HEK293 (cell line): ENCODE results near the gene STRN.

ENCODE experiments used
- CTCF ChIA-PET: fragments of 350-600 bp; formaldehyde crosslinking; extraction: SDS; loops from one replicate; lab custom pipeline; 2021; ENCODE audit warnings: antibody characterized with exemption; lab: Yijun Ruan, JAX
- POLR2A ChIA-PET: fragments of 300-600 bp; formaldehyde crosslinking; extraction: SDS; loops from one replicate; lab custom pipeline; 2020; ENCODE audit warnings: antibody characterized with exemption, inconsistent platforms; lab: Yijun Ruan, JAX
- H3K27ac ChIP-seq: fragments of 200-500 bp; sonication (Bioruptor generic); 2 replicates; pipeline ENCODE4 v1.5.1; 2014; ENCODE audit warnings: low read depth, low read length, control low read depth, inconsistent platforms; ENCODE audit errors: extremely low read depth
- H3K36me3 ChIP-seq, 2 experiments: fragments of 200-500 bp in 1 of 2; sonication (Bioruptor generic) in 1 of 2; 1 replicate in 1 of 2; 2 replicates in 1 of 2; pipeline ENCODE4 v1.5.1; 2014 to 2017; ENCODE audit warnings: inconsistent platforms in 2 of 2, low read length in 2 of 2; ENCODE audit not compliant: control insufficient read depth in 2 of 2, insufficient read depth in 1 of 2
- H3K4me1 ChIP-seq: fragments of 200-500 bp; sonication (Bioruptor generic); 2 replicates; pipeline ENCODE4 v1.5.1; 2014; ENCODE audit warnings: mild to moderate bottlenecking, low read length, inconsistent platforms; ENCODE audit not compliant: control insufficient read depth, insufficient read depth
- H3K4me3 ChIP-seq: 2 replicates; pipeline ENCODE4 v1.5.1; 2011; ENCODE audit warnings: low read depth, mild to moderate bottlenecking, control low read depth, low read length, moderate library complexity
- H3K9me3 ChIP-seq: fragments of 200-500 bp; sonication (Bioruptor generic); 2 replicates; pipeline ENCODE4 v1.5.1; 2014; ENCODE audit warnings: low read depth, low read length, inconsistent platforms; ENCODE audit not compliant: control insufficient read depth, insufficient read depth
- BCL11A ChIP-seq: fragments of 450-650 bp; formaldehyde crosslinking; IDR thresholded peaks from 2 replicates; pipeline ENCODE4 v1.5.1; 2016; ENCODE audit warnings: low read depth, missing biosample characterization, missing genetic modification characterization
- KLF16 ChIP-seq: fragments of 450-650 bp; formaldehyde crosslinking; IDR thresholded peaks from 2 replicates; pipeline ENCODE4 v1.5.1; 2017; ENCODE audit warnings: missing biosample characterization, missing genetic modification characterization
- MEIS1 ChIP-seq: sonication (generic); formaldehyde crosslinking; IDR thresholded peaks from 2 replicates; pipeline ENCODE4 v1.8.1; 2022; ENCODE audit warnings: missing genetic modification reagents, mild to moderate bottlenecking, borderline replicate concordance
- OSR2 ChIP-seq: fragments of 450-650 bp; formaldehyde crosslinking; IDR thresholded peaks from 2 replicates; pipeline ENCODE4 v1.5.1; 2016; ENCODE audit warnings: missing biosample characterization, missing genetic modification characterization
- PRDM10 ChIP-seq: fragments of 450-650 bp; formaldehyde crosslinking; IDR thresholded peaks from 2 replicates; pipeline ENCODE4 v1.5.1; 2016; ENCODE audit warnings: missing biosample characterization, missing genetic modification characterization
- TSHZ1 ChIP-seq: fragments of 450-650 bp; formaldehyde crosslinking; IDR thresholded peaks from 2 replicates; pipeline ENCODE4 v1.5.1; 2016; ENCODE audit warnings: missing biosample characterization, missing genetic modification characterization, borderline replicate concordance
- YY2 ChIP-seq: fragments of 450-650 bp; formaldehyde crosslinking; IDR thresholded peaks from 2 replicates; pipeline ENCODE4 v1.5.1; 2016; ENCODE audit warnings: missing biosample characterization, missing genetic modification characterization
- ZNF174 ChIP-seq: fragments of 450-650 bp; formaldehyde crosslinking; IDR thresholded peaks from 2 replicates; pipeline ENCODE4 v1.5.0; 2017; ENCODE audit warnings: missing biosample characterization, mild to moderate bottlenecking, missing genetic modification characterization
- ZNF248 ChIP-seq: fragments of 450-650 bp; formaldehyde crosslinking; IDR thresholded peaks from 2 replicates; pipeline ENCODE4 v1.5.1; 2017; ENCODE audit warnings: missing biosample characterization, missing genetic modification characterization
- ZNF335 ChIP-seq: fragments of 450-650 bp; formaldehyde crosslinking; conservative IDR thresholded peaks from 2 replicates; pipeline ENCODE4 v1.5.1; 2016; ENCODE audit warnings: missing biosample characterization, missing genetic modification characterization
- ZNF366 ChIP-seq: fragments of 450-650 bp; formaldehyde crosslinking; conservative IDR thresholded peaks from 2 replicates; pipeline ENCODE4 v1.5.1; 2016; ENCODE audit warnings: missing biosample characterization, missing genetic modification characterization
- ZNF518A ChIP-seq: fragments of 450-650 bp; formaldehyde crosslinking; conservative IDR thresholded peaks from 2 replicates; pipeline ENCODE4 v1.5.1; 2016; ENCODE audit warnings: low read depth, missing biosample characterization, missing genetic modification characterization
- ZNF610 ChIP-seq: fragments of 450-650 bp; formaldehyde crosslinking; IDR thresholded peaks from 2 replicates; pipeline ENCODE4 v1.5.1; 2016; ENCODE audit warnings: missing biosample characterization, missing genetic modification characterization, borderline replicate concordance
- ZNF639 ChIP-seq: fragments of 450-650 bp; formaldehyde crosslinking; IDR thresholded peaks from 2 replicates; pipeline ENCODE4 v1.5.1; 2016; ENCODE audit warnings: missing biosample characterization, missing genetic modification characterization
- ZNF645 ChIP-seq: fragments of 450-650 bp; formaldehyde crosslinking; IDR thresholded peaks from 2 replicates; pipeline ENCODE4; 2016; ENCODE audit warnings: missing biosample characterization, missing genetic modification characterization
- ZNF76 ChIP-seq: fragments of 450-650 bp; formaldehyde crosslinking; IDR thresholded peaks from 2 replicates; pipeline ENCODE4; 2016; ENCODE audit warnings: low read depth, missing biosample characterization, missing genetic modification characterization, borderline replicate concordance

Gene STRN

GRCh38 chr2:36834731-36835524, 131.4 kb downstream of the STRN start:
- TF ChIP-seq MEIS1 (CRISPR knock-in tag) (no peak), ZNF639 (tag by site-specific recombination) (no peak), ZNF76 (tag by site-specific recombination) (no peak), TSHZ1 (no peak), ZNF248 (tag by site-specific recombination) (no peak), ZNF366 (no peak), YY2 (no peak), ZNF518A (tag by site-specific recombination) (no peak), ZNF610 (tag by site-specific recombination) (no peak), KLF16 (no peak), PRDM10 (tag by site-specific recombination) (no peak), ZNF335 (tag by site-specific recombination) (no peak), OSR2 (tag by site-specific recombination) (no peak), BCL11A (no peak), ZNF645 (tag by site-specific recombination) (no peak), ZNF174 (tag by site-specific recombination) (no peak)
- TF ChIP-seq, all 188 proteins: peak for 0
- ChIA-PET CTCF (interaction anchor here (0.6 kb wide), 1 partner anchor 140 kb away, joined by 4 read pairs; no protein-coding TSS in a partner anchor), POLR2A (no interaction called here)
- Histone ChIP-seq H3K9me3 (no peaks in the 10 kb centered on the region), H3K4me3 (no peak overlapping the region), H3K4me1 (no peaks in the 10 kb centered on the region), H3K27ac (no peak overlapping the region), H3K36me3 (no peaks in the 10 kb centered on the region)
